Stimulated activated CD4-positive, alpha-beta T cell treated with anti-CD3 and anti-CD28 coated beads, TNF-alpha, amount 100 ng/mL, for 24 hours (primary cell): Measurements from ENCODE around the gene NACC2.
"Not testable (repeated sequence)": the region's sequence is repeated elsewhere in the genome, so short reads cannot be mapped to it uniquely, and the experiment has no call there.

Experiments used
- DNase-seq, 3 experiments: peaks; one replicate each; pipeline ENCODE4 v3.0.0-alpha.2; 2020; ENCODE audit warnings: low read depth in 3 of 3

The NACC2 gene

DNA sequence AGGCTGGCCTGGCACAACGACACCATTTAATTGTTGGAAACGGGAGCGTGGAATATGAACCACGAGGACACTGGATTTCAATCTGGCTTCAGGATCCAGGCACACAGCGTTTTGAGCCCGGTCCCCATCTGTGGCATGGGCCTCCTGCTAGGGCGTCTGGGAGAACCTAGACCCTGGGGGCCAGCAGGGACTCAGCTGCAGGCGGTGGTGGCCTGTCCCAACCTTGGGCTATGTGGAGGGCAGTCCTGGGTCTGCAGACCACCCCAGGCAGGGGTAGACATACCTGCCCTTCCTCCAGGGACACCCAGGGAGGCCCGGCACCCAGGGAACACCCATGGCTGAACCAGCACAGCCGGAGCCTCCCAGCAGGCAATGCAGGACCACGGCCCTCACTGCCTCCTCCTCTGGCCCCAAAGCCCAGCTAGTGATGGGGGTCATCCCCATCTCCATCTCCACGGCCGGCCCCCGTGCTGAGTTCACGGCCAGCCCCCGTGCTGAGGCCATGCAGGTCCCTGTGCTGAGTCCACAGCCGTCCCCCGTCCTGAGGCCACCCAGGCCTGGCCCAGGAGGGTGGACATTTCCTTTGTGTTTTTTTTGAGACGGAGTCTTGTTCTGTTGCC is 115.4 kb downstream of the NACC2 start:
- DNase-seq, result no peak

DNA sequence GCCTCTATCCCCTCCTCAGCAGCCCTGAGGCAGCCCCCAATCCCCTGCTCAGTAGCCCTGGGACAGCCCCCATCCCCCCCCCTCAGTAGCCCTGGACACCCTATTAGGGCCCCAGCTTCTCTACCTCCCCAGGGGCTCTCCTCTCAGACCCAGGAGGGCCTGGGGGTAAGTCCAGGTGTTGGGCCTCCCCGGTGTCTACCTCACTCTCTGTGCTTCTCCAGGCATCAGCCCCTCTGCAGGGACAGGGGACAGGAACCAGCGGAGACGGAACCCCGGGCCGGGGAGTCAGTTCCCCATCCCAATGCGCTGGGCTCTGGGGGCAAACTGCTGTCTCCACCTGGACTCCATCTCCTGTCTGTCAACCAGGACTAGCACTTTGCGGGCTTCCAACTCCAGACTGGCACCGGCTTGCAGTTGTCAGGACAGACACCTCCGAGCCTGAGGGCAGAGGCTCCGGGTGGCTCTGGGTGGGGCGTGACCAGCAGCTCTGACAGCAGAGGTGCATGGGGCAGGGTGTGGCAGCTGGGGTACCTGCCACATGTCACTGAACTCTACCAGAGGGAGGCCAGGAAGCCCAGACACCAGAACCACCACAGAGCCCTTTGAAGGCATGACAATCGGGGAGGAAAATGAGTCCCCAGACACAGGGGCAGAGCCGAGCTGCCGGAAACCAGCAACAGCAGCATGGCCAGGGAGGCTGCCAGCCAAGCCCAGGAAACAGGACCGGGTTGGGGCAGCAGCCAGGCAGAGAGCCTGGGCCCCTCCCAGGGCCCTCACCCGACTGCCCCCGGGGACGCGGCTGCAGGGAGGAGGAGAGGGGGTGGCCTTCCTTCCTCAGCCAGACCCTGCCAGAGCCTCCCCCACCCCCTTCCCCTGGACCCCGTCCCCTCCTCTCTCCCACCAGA is 116.2 kb downstream of the NACC2 start:
- DNase-seq, result peak in 1 of 3 experiments; percentile 14

DNA sequence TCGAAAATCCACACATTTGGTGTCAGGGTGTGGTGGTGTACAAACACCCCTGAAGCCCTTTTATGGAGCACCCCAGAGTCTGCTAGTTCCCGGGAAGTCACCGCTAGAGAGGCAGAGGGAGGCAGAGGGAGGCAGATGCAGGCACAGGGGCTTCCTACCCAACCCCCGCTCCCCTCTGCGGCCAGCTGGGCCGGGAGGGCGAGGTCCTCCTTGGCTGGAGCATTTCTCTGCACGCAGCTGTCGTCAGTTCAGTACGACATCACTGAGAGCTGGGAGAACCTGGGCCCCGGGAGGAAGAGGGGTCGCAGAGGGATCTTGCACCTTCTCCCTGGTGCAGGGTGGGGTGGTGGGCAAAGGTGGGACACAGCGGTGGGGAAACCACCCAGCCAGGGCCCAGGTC is 118.1 kb downstream of the NACC2 start:
- no peak for DNase-seq

DNA sequence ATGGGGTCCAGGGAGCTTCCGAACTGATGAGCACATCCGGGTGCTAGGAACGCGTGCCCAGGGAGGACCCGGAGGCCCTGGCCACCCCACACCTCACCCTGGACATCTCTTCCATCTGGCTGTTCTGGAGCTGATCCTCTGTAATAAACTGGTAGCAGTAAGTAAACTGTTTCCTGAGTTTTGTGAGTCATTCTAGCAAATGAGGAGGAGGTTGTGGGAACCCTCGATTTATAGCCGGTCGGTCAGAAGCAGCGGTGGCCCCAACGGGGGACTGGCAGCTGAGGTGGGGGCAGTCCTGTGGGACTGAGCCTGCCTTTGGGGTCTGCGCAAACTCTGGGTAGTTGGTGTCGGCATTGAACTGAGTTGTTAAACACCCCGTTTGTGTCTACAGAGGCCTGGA is 118.6 kb downstream of the NACC2 start:
- DNase-seq, result no peak

DNA sequence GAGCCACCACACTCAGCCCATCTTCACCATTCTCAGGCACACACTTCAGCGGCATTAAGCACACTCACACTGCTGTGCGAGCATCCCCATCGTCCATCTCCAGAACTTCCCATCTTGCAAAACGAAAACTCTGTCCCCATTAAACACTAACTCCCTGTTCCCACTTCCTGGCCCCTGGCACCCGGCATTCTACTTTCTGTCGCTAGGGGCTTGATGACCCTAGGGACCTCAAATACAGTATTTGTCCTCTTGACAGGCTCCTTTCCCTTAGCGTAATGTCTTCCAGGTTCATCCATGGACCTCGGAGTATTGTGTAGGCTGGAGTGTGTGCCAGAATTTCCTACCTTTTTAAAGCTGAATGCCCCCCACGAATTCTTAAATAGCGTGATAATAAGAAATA is 119.3 kb downstream of the NACC2 start:
- DNase-seq, result no peak

DNA sequence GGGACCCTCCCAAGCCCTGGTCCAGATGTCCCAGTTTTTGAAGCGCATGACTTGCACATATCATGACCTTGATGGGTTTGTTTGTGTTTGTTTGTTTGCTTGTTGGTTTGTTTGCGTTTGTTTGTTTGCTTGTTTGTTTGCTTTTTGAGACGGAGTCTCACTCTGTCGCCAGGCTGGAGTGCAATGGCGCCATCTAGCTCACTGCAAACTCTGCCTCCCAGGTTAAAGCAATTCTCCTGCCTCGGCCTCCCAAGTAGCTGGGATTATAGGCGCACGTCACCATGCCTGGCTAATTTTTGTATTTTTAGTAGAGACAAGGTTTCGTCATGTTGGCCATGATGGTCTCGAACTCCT is 120.9 kb downstream of the NACC2 start:
- DNase-seq, result no peak

DNA sequence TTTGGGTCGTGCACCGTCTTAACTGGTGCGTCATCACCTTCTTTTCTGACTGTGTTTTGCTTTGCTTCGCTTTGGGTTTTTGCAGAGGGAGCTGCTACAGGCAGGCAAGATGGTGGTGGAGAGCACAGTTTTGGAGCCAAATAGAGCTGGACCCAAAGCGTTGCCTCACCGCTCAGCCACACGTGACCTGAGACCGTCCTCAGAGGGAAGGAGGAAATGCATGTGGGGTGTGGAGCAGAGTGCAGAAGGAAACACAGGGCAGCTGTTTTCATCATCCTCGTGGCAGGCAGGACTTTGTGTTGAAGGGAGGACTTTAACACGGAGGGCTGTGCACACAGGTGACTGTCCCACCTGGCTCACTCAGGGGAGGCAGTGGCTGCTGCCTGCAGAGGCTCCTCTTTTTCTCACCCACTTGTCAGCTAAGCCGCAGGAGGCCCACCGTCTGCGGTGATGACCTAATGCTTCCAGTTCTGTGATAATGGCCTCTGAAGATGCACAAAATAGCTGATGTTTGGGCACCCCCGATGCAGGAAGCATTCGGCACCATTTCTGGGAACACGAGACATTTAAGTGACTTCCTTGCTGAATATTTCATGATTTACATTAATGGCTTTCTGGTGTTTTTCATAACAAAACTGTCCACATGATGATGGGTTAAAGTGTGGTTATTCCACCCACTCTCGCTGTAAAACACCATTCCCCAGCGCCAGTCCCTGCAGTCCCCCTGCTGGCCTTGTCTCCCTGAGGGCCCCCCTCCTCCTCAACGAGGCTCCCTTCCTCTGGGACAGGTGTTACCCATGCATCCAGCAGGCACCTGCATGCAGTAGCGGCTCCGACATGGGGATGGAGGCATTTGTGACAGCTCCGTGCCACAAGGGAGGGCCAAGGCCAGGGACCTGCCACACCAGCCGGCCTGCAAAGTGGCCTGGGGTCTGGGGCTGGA is 121.5 kb downstream of the NACC2 start:
- DNase-seq, result no peak

DNA sequence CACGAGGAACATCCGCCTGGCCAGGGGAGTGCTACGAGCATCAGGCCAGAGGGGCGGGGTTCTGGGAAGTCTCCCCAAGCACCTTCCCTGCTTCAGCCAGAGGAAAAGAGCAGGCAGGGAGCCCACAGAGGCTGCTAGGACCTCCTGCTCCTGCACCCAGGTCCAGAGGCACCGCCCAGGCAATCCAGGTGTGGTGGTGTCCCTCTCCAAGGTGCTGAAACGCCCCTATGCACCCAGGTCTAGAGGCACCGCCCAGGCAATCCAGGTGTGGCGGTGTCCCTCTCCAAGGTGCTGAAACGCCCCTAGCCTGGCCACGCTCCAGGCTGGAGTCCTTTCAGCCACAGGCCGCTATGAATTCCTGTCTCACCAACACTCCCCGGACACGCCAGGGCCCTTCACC is 123.2 kb downstream of the NACC2 start:
- DNase-seq, result peak in 1 of 3 experiments; percentile 21

DNA sequence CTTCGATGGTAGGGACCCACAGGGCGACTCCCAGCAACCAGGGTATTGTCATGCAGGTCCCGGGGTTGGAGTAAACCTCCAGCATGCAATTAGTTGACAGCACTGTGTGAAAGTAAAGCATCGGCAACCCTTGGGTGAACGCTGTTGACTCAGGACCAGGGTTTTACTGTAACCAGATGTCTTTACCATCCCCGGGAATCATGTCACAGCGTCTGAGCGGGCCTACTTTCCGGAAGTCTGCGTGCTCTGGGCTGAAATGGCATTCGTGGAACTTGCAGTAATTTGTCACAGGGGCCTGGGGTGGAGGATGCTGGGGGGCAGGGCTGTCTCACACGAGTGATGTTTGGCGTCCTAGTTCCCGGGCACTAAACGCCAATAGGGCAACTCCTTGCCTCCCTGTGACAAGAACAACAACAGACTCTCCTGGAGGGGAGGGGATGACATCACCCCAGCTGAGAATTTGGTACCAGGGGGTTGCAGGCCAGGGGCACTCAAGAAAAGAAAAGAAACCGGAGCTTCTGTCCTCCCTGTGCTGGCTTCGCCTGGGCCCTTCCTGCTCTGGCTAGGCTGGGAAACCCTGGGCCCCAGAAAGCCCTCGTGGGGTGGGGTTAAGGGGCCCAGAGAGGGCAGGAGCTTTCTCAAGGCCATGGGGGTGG is 123.8 kb downstream of the NACC2 start:
- no peak for DNase-seq

DNA sequence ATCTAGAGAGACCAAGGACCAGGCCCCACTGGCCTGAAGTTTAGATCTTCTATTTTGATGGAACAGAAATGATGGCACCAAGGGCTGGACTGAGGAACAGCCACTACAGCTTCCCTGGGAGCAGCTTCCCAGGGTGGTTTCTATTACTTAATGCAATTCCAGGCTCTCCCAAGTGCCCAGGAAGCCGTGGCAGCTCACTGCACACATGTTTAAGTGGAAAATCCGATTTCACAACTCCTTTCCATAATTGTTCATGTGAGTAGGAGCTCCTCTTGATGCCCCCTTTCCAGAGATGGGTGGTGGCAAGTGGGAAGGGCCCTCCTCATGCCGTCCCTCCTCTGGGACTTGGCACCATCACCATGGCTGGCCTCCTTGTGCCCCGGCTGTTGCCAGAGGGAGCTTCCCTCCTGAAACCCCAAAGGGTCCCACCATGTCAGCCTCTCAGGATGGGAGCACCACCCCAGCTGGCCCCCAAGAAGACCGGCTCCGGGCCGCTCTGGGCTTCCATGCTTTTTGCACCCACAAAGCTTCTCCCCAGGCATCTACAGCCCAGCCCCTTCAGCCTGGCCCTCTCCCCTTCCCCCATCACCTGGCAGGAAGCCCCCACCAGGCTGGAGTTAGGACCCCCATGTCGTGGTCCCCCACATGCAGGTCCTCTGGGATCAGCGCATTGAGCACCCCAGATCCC is 124.8 kb downstream of the NACC2 start:
- DNase-seq, result no peak

DNA sequence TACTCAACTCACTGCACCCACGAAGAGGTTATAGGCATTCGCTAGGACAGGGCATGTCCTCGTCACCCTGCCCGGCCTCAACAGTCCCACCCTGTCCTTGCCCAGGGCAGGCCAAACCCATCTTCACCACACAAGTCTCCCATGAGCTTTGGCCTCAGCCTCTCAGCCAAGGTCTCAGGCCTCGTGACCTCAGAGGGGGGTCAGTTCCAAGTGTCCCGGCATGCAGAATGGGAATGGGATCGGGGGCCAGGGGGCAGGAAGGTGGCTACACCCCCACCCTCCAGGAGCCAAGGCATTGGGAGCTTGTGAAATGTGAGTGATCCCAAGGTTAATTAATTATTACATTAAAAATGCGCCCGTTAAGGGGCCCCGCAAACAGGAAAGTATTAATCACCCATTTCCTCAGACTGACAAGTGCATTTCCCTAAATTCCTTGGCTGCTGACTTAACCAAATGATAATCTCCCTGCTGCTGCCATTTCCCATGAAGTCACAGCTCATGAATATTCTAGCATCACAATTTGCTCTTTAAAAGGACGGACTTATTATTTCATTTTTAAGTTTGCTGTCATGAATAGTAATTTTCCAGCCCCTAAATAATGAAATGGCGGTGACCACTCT is 125.9 kb downstream of the NACC2 start:
- DNase-seq, result no peak

DNA sequence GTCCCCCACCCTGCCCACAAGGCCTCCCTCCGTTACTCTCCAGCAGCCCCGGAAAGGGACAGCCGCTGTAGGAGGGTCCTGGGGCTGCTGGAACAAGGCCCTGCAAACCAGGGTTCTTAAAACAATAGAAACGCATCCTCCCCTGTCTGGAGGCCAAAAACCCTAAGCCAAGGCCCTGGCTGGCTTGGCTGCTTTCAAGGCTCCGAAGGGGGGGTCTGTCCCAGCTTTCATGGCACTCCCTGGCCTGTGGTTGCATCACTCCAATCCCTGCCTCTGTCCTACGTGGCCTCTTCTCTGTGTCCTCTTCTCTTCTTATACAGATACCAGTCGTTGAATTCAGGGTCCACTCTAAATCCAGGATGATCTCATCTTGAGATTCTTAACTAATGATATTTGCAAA is 126.5 kb downstream of the NACC2 start:
- DNase-seq, result no peak

DNA sequence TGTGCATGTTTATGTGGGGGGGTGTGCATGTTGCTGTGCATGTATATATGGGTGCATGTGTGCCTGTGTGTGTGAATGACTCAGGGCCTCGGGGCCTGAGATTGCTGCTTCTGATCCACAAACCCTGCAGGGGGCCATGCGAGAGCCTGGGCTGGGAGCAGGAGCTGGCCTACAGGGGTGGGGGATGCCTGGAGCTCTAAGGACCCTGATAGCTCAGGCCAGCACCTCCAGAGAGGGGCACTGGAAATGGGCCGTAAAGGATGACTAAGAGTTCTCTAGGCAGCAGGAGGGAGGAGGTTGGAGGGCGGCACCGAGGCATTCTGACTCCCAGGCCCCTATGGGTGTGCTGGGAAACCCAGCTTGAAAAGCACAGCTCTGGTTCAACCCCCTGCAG is 127.0 kb downstream of the NACC2 start:
- no peak for DNase-seq

DNA sequence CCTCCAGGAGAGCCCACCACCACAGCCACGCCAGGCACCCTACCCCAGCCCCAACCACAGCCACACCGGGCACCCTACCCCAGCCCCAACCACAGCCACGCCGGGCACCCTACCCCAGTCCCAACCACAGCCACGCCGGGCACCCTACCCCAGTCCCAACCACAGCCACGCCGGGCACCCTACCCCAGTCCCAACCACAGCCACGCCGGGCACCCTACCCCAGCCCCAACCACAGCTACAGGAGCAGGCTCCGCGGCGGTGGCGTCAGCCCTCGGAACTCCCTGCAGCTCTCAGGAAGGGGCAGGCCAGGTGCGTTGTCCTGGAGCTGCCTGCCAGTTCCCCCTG is 128.2 kb downstream of the NACC2 start:
- DNase-seq, result not testable (repeated sequence)

DNA sequence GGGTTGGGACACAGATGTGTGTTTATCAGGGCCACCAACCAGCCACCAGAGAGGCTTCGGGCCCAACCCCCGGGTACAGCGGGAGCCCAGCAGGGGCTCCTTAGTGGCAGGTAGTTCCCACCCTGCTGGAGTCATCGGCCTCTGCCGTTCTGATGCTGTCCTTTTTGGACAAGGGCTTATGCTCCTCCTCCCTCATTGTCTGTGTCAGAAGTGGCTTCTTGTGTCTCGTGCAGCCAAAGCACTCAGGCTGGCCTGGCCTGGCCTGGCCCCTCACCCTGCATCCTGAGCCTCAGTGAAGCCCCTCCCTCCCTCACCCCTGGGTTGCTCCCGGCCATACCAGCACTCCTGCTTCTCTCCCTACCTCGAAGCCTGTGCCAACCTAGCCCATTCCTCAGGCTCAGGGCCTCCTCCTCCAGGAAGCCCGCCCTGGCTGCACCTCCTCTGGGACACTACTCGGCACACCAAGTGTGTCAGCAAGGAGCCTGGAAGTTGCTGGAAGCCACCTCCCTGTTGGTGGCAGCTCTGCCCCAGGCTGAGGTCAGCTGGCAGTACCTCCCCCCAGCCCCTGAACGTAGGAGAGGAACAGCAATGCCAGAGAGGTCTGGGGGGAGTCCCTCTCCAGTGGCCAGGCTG is 129.8 kb downstream of the NACC2 start:
- no peak for DNase-seq

DNA sequence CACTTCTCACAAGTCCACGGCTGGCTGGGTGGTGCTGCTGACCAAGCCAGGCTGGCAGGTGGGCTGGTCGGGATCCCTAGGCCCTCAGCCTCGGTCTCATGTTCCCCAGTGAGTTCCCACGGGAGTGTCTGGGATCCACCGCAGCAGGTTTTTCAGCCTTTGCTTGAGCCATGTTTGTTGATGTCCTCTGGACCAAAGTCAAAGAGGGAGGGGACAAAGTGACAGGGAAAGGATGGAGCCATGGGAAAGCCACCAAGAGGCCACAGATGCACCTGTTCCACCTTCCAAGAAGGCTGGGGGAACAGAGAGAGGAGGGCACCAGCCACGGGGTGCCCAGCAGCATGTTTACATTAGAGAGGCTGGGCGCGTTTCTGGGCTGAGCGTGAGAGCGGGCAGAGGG is 131.2 kb downstream of the NACC2 start:
- no peak for DNase-seq

DNA sequence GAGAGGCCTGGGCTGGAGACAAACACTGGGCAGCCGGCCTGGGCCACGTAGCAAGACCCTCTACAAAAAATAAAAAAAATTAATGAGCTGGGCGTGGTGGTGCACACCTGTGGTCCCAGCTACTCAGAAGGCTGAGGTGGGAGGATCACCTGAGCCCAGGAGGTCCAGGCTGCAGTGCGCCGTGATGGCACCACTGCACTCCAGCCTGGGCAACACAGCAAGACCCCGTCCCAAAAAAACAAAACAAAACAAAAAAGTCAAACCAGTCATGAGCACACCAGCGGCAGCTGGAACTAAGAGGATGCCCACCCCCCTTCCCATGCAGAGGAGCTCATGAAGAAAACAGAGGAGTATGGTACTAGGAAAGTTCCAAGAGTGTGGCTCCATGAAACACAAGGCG is 131.8 kb downstream of the NACC2 start:
- no peak for DNase-seq

DNA sequence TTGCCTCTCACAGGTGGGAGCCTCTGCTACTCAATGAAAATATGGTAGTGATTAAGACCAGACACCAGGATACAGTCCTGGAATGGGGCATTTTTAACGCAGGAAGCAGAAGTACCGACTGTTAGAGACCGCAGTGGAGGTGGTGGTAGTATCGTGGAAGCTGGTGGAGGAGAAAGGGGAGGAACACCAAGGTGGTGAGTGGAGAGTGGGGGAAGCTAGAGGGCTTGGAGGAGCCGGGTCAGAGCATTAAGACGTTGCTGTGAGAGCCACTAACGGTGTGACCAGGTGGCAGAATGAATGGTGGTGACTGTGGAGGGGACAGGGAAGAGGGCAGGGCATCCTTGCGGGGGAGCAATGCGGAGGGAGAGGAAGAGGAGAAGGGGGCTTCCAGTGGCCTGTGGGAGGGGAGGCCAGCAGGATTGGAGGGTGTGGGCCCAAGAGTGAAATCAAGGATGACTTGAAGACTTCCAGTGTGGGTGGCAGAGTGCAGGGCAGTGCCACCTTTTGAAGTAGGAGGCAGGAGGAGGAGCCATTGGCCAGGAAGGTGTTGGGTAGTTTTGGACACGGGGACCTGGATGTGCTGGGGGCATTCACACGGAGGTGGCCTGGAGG is 132.3 kb downstream of the NACC2 start:
- no peak for DNase-seq

DNA sequence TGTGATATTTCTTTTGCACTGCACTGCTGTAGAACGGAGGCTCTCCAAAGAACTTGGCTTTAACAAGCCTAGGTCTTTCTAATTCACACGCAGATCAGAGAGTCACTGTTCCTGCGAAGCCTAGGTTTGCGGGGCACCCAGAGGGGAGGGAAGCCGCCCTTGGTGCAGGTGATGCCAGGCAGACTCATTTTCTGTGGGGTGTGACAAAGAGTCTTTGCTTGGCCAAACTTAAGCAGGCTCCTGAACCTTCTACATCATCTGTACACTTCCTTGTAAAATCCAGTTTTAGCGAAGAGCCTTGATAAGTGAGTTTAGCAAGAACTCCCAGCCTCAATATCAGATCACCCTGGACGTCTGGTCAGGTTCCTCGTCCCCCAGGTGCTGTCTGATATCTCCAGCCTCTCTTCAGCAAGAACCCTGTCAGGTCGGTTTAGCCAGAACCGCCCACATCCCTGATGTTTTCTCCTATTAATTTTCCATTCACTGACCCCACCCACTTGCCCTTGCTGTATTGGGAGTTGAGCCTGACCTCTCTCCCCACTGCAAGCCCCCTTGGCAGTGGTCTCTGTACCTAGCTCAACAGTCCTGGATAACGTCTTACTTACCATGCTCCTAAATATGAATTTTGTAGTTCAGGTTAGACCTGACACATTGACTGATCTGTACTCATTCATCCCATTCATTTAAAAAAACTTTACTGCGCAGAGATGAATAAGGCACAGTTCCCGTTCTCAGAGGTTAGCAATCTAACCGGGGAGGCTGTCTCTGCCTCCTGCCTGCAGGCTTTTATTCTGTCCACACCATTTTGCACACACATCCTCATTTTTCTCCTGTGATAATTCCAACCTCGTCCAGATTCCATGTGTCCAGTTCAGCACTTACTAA is 133.0 kb downstream of the NACC2 start:
- no peak for DNase-seq
